Right ventricle myocardium superior (tissue), 1 donor: ENCODE data around the gene NAA40. TPM values are rescaled to one million over a fixed set of nuclear protein-coding genes. Genes with fewer than 3 reads are reported as not detected.
A peak's percentile ranks its signal among the peaks of the same experiment; 100 is the strongest.
"Not testable (repeated sequence)": the region's sequence is repeated elsewhere in the genome, so short reads cannot be mapped to it uniquely, and the experiment has no call there.

Source experiments
- ATAC-seq: fragments of 200-7000 bp; cut with Tn5 transposase; one replicate; pipeline ENCODE4 v1.9.1; 2020; ENCODE audit warnings: mild to moderate bottlenecking; ENCODE audit not compliant: poor library complexity
- DNase-seq: peaks from one replicate; pipeline ENCODE4 v3.0.0-alpha.2; 2020
- intact Hi-C: fragments of 100-400 bp; cut with DNase I; formaldehyde crosslinking; loops from one replicate; pipeline ENCODE4 v1.11.2; 2022
- total RNA-seq: library from RNA; stranded (reverse); fragmentation: NEBNext Ultra II Directional; extraction: Animal tissue kit (Norgen Biotek cat#: 25700); gene quantifications from one replicate; pipeline ENCODE4 v1.2.1, GENCODE V29; 2021
- donor health status: DM: no; HTN: yes; CAD: no; lungs with severe emphysema.

The NAA40 gene
- total RNA-seq, 1 donor from 2014 or later, result 20.9 TPM

- ATAC-seq (no peak), DNase-seq (no peak)
- intact Hi-C loops, result no loop called here
These were observed 9.2 kb upstream of the NAA40 start for GRCh38 chr11:63929616-63930015.

GRCh38 chr11:63931045-63931444 lies 7.8 kb upstream of the NAA40 start:
- intact Hi-C loops, result no loop called here
- DNase-seq (no peak), ATAC-seq (no peak)

DNA sequence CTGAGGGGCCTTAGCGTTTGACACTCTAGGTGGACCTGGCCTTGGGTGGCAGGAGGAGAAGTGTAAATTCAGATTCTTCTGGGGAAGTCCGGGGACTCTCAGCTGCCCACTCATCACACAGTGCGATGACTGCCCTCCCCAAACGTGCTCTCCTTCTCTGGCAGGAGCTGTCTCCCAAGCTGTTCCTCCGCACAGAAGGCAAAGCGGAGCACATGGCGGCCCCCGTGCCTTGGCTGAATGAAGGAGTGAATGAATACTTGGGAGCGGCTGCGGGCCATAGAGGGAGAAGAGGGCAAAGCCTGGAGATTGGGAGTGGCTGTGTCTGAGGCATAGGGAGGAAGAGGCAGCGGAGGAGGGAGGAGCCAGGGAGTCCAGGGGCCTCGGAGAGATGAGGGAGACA lies 6.9 kb upstream of the NAA40 start:
- intact Hi-C loops, result no loop called here
- ATAC-seq, result no peak
- no peak for DNase-seq

DNA sequence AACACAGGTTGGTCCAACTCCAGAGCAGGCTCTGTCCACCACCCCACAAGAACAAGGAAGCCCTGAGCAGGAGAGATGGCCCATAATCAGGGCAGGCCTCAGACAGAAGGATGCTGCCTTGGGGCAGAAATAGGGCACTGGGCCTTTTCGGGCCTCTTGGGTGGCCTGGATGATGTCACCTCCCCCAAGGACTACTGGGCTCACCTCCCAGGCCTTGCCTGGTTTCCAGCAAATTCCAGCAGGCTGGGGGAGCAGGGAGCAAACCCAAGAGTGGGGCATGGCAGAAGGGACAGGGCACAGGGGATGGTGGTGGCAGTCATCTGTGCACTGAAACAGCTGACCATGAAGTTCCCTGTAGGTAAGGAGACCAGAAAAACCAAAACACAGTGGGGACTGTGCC lies 5.3 kb upstream of the NAA40 start:
- ATAC-seq (no peak), DNase-seq (no peak)
- intact Hi-C loops, result no loop called here

DNA sequence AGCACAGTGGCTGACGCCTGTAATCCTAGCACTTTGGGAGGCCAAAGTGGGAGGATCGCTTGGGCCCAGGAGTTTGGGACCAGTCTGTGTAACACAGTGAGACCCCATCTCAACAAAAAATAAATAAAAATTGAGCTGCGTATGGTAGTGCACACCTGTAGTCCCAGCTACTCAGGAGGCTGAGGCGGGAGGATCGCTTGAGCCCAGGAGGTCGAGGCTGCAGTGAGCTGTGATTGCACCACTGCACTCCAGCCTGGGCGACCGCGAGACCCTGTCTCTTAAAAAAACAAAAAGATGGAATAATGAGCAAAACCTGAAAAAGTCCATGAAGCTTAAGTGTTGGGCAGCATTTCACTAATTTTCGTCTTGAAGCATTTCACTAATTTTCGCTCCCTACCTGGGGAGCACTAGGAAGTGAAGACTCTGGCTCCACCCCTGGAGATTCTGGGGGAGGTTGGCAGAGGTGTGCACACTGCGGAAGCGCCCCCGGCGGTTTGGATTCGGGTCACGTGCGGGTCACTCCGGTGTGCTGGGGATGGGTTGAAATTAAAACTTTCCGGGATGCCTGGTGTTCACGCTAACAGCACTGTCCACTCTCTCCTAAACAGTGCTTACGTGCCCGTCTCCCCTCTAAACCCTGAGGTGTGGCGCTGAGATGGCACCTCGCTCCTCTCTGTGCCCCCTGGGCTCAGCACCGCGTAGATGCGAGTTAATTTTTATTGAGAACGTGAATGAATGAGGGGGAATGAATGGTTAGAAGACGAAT lies 906 bp upstream of the NAA40 start:
- intact Hi-C loops, result loop anchor here (2.0 kb wide), 1 partner anchor 19 kb away; no protein-coding TSS in a partner anchor
- ATAC-seq (peak; percentile 3), DNase-seq (no peak)

DNA sequence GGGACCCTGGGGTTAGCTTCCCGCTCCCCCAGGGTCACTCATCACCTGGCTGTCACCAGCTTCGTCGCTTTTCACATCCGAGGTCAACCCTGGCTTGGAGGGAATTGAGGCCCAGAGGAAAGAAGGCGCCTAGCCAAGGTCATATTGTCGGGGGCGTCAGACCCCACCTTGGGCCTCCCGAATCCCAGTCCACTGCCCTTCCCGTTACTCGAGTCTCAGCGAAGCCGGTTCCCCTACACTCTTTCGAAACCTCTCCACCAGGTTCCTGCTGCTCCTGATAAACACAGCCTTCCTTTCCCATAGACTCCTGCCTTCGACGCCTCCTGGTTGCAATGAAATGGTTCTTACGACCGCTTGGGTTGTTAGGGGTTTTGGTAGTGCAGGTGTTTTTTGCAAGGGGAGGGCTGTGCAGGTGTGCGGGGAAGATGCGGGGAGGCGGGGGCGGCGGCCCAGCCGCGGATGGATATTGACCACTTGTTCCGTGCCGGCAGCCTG lies 642 bp downstream of the NAA40 start:
- no peak for ATAC-seq
- DNase-seq, result no peak
- intact Hi-C loops, result loop anchor here (2.0 kb wide), 1 partner anchor 21 kb away; no protein-coding TSS in a partner anchor

GRCh38 chr11:63940786-63941185 lies 2.0 kb downstream of the NAA40 start:
- no peak for DNase-seq
- intact Hi-C loops, result no loop called here
- no peak for ATAC-seq

DNA sequence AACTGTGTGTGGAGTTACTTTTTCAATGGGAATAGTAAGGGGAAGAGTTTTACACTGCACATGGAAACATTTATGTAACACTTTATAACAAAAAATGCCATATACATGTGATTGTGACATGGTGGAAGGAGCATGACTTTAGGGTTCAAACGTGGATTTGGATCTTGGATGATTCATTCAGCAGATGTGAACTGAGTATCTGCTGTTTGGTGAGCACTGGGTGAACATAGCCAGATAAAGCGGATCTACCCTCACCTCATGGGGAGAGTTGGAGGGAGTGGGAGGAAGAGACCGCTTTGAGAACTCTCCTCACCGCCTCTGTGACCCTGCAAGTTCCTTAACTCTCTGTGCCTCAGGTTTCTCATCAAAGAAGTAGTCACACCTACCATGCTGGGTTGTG lies 3.1 kb downstream of the NAA40 start:
- intact Hi-C loops, result no loop called here
- no peak for DNase-seq
- no peak for ATAC-seq

- intact Hi-C loops, result no loop called here
- DNase-seq, result no peak
- ATAC-seq, result no peak
These were observed 4.0 kb downstream of the NAA40 start for GRCh38 chr11:63942803-63943202.

GRCh38 chr11:63944987-63945386 lies 6.2 kb downstream of the NAA40 start:
- intact Hi-C loops, result loop anchor here (2.0 kb wide), 1 partner anchor 108 kb away; no protein-coding TSS in a partner anchor
- ATAC-seq (peak; percentile 75), DNase-seq (peak; percentile 65)

DNA sequence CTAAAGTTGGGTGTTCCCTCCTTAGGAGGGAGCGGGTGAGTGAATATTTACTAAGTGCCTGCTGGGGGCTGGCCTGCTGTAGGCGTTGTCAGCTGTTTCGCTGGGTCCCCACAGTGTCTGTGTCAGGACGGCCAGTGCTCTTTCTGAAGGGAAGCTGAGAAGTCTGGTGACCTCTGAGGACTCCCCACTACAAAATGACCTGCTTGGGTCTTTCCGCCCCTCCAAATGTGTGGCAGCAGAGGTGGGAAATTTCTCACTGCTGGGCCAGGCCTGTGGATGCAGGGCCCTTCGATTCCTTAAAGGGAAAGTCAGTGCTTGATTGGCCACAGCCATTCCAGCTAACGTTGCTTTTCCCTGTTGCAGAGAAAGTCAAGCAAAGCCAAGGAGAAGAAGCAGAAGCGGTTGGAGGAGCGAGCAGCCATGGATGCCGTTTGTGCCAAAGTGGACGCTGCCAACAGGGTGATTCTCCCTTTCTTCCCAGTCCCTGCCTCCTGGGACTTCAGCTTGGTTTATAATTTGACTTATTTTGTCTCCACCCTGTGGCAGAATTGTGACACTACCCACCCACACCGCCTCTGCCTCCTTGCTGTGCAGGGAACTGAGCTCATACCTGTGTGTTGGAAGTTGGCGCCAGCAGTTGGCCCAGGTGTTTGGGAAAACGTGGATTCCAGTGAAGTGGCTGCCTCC lies 6.8 kb downstream of the NAA40 start:
- peak; percentile 72 for DNase-seq
- intact Hi-C loops, result loop anchor here (2.0 kb wide), 1 partner anchor 109 kb away; no protein-coding TSS in a partner anchor
- ATAC-seq, result peak; percentile 86

DNA sequence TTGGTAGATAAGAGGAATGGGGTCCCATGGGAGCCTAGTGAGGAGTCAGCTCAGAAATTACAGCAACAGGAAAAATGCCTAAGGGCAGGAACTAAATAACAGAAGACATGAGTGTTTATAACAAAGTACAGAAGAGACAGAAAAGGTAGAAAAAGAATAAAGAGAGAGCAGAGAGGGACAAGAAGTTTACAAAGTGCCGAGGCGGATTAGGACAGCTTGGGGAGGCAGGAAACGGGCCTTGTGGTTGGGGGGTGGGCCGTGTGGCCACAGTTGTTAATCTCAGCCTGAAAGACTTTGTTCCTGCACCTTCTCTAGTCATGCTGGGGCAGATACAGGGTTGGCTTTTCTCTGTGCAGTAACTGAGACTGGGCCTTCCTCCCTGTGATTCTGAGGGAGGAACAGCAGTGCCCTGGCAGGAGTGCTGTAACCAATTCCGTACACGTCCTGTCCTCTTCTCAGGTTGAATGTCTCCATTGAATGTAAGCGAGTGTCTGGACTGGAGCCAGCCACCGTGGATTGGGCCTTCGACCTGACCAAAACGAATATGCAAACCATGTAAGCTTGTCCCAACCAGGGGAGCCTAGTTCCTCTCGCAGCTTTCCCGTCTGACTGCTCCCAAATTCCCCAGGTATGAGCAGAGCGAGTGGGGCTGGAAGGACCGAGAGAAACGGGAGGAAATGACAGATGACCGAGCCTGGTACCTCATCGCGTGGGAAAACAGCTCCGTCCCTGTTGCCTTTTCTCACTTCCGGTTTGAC lies 13.2 kb downstream of the NAA40 start:
- intact Hi-C loops, result no loop called here
- ATAC-seq, result no peak
- no peak for DNase-seq

DNA sequence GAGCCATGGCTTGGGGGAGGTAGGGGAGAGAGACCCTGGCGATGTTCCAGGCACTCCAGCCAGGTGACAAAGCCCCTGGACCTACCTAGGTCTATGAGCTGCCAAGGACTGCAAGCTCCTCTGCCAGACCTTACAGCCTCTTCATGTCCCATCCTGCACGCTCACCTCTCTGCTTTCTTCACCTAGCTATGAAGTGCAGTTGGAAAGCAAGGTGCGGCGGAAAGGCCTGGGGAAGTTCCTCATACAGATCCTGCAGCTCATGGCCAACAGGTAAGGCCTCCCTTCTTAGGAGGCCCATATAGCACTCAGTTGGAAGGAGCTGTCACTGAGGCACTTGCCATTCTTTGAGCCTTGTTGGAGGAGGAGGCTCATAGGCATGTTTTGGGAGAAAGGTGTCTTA lies 13.8 kb downstream of the NAA40 start:
- ATAC-seq, result no peak

GRCh38 chr11:63958008-63958407 lies 19.2 kb downstream of the NAA40 start:
- DNase-seq (no peak), ATAC-seq (no peak)
- intact Hi-C loops, result no loop called here

More for the DNA sequence above, 13.8 kb downstream of the NAA40 start:
- intact Hi-C loops, result no loop called here
- DNase-seq, result no peak

DNA sequence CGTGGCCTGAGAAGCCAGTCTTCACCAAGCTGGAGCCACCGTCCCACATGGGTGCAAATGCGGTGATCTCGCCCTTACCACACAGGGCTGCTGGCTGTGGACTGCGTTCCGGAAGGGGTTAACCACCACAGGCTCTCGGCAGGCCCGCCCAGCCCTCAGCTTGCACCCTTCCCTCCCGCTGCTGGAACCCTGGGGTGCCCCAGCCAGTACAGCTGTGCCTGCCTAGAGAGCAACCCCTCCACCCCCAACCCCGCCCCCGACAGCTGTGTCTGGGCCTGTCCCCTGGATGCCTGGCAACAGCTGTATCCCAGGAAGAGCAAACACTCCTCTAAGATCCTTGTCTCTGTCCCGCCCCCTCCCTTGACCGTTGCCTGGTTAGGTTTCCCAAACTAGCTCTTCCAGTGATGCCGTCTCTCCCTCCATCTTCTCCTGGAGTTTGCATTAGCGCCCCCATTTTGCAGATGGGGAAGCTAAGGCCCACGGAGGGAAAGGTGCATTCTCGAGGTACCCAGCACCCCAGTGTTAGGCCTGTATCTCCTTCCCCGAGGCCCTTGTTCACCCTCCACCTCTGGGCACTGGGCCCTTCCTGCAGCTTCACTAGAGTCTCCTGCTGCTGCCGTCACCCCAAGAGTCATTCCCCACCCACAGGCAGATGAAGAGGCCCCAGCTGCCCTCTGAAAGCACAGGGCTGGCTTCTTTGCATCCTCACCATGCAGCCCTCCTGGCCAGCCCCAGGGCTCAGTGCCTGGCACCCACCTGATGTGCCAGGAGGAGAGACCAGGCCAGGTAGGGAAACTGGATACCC lies 23.0 kb downstream of the NAA40 start:
- intact Hi-C loops, result no loop called here
- ATAC-seq (peak; percentile 33), DNase-seq (no peak)

GRCh38 chr11:63963895-63964294 lies 25.1 kb downstream of the NAA40 start:
- DNase-seq, intact Hi-C loops, ATAC-seq: not testable (repeated sequence)

GRCh38 chr11:63966444-63966843 lies 27.6 kb downstream of the NAA40 start:
- no peak for ATAC-seq
- intact Hi-C loops, result no loop called here
- no peak for DNase-seq

- intact Hi-C loops, result no loop called here
- no peak for ATAC-seq
- DNase-seq, result no peak
These were observed 30.7 kb downstream of the NAA40 start for GRCh38 chr11:63969461-63969860.
